ENCODE data around the gene NR2E1. TPM values are rescaled to one million over a fixed set of nuclear protein-coding genes. Genes with fewer than 3 reads are reported as not detected.

NR2E1 gene
- total RNA-seq (2014; rRNA removed; shearing (Covaris generic)): 0.39 and 0.51 TPM in 2 replicates

GRCh38 chr6:108165714-108166663, at the start of gene NR2E1:
Gene NR2E1, plus strand, starts transcription at chr6:108166022. Its CDS starts 744 bp downstream, at chr6:108166766.
- DNase-seq (ENCODE audit: low spot score): no peak

DNA sequence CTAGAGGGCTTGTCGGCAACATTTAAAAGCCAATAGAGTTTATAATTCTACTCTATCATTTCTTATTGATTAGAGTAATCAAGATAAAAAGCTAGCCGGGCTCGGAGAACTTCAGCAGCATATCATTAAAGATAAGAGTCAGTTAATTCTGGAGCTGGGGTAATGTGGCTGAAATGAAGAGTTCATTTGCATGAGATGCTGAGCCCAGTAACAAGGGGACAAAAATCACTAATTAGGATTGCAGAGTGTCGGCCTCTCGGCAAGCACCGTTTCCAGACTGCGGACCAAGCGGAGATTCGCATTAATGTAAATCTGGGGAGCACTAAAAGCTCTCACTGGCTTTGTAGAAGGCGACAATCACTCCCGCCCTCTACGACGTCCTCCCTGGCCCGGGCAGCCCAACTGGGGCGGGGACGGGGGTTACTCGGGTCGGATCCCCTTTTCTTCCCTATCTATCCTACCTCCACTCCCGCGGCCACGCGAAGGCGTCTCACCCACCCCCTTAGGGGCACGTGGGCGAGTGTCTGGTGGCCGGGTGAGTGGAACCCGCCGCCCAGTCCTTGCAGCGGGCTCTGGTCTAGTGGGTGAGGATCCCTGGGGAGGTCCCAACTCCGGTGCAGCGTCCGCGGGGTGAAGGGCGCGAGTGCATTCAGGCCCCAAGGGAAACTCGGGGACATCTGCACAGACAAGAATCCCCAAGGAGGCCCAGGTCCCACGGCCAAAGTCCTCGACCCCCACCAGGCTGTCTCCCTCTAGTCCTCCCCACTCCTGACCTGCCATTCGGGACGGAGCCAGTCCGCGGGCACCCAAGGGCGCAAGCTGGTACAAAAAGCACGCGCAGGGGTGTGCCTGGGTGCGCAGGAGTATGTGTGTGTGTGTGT, 49.0 kb upstream of the NR2E1 start:
- DNase-seq (ENCODE audit: low spot score): no peak

- DNase-seq (ENCODE audit: low spot score): no peak
Observed at GRCh38 chr6:108117427-108118358, 48.1 kb upstream of the NR2E1 start.

DNA sequence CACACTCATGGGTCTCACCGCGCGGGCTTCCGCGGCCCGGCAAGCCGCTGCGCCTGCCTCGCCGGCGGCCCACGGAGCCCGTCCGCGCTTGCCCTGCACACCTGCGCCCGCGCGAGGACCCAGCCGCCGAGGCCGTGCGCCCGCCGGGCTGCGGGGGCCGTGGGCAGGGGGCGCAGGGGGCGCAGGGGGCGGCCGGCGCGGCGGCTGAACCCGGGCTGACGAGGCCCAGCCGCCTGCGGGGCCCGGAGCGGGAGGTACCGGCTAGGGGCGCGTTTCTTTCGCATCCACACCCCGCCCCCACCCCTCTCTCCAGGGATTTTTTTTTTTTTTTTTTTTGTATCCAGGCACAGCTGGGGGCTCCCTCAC, 47.5 kb upstream of the NR2E1 start:
- no peak for DNase-seq (ENCODE audit: low spot score)

GRCh38 chr6:108118810-108119768, 46.7 kb upstream of the NR2E1 start:
- no peak for DNase-seq (ENCODE audit: low spot score)

GRCh38 chr6:108119769-108120141, 46.1 kb upstream of the NR2E1 start:
- DNase-seq (ENCODE audit: low spot score): no peak

DNA sequence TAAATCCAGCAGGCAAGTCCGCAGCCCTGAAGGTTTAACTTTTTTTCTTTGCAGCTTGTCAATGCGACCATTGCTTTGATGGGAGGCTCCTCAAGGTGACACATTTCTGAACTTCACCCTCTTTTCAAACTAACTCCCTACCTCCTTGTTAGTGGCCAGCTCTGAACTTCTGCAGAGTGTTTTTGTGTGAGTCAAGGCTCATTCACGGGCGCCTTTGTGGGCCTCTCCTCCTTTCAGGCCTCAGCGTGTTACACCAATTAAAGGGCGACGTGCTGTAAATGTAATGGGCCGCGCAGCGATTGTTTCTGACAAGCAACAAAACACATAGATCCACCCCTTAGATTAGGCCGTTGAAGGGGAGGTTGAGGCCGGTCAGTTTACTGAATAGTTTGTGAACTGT, 45.5 kb upstream of the NR2E1 start:
- DNase-seq (ENCODE audit: low spot score): no peak

DNA sequence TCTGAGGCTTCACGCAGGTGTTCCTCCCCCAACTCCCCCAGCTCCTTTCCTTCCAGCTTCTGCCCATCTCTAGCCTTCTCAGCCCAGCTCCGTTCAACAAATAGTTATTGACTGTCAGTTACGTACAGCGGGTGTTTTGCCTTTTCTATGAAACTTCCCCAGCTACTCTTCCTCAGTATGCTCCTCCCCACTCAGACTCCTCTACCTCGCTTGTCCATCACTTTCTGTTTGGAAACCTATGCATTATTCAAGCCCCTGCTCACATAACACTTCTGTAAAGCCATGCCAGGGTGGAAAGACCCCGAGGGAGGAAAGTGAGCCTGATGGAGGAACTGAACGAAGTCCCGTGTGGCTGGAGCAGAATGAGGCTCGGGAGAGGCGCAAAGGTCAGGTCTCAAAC, 44.2 kb upstream of the NR2E1 start:
- DNase-seq (ENCODE audit: low spot score): no peak

DNA sequence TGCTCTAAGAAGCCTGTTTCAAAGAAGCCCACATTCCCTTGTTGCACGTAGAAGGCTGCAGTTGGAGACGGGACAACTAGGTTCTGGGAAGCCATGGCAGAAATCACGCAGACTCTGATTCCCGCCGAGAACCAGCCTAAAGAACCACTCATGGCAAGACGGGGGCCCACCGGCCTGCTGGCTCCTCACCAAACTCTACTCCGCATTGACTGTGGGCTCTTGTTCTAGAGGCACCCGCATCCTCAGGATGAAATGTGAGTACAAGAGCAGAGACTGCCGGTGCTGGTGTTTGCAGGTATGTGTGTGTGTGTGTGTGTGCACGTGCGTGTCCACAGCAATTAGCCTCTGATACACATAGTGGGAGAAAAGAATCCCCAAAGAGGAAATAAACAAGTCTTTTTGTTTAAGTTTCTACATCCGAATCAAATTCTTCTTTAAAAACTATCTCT, 42.3 kb upstream of the NR2E1 start:
- no peak for DNase-seq (ENCODE audit: low spot score)

GRCh38 chr6:108123946-108124345, 41.9 kb upstream of the NR2E1 start:
- DNase-seq (ENCODE audit: low spot score): no peak

GRCh38 chr6:108127056-108127455, 38.8 kb upstream of the NR2E1 start:
- no peak for DNase-seq (ENCODE audit: low spot score)

DNA sequence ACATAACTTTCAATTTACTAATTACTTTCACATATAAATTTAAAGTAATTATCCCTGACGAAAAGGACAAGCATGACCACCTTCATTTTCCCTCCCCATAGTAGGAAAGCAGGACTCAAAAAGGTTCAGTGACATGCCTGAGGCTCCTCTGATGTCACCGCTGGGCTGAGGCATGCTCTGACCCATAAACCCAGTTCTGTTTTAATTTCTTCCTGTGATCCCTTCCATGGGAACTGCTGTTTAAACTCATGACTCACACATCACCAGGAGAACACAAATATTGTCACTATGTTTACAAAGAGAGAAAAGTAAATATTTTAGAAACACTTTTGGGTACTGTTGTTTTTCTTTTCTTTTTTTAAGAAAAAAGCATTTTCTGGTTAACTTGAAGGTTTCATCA, 38.0 kb upstream of the NR2E1 start:
- peak; percentile 48 for DNase-seq (ENCODE audit: low spot score)

GRCh38 chr6:108130262-108130661, 35.6 kb upstream of the NR2E1 start:
- DNase-seq (ENCODE audit: low spot score): no peak

GRCh38 chr6:108132863-108133262, 33.0 kb upstream of the NR2E1 start:
- no peak for DNase-seq (ENCODE audit: low spot score)

DNA sequence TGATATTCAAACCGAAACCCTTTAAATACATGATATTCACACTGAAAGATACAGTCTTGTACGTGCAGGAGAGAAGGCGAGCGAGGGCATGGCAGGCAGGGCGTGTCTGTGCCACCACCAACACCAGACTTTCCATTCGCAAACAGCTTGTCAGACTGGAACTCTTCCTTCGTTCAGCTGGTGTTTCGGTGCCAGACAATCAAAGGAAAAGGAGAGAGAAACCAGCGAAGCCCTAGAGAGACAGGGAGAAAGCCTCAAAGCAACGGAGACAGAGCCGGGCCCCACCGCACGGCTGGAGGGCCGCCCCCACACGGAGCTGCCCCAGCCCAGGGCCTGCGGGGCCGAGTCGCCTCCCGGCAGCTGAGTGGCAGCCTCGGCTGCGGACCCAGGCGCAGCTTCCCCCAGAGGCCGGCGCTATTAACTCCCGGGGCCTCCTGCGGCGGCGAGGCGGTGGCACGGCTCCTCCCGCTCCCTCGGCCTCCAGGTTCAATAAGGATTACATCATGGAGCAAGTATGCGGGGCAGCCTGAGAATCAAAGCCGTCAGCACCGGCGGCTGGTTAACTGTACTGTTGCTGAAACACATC, 32.1 kb upstream of the NR2E1 start:
- DNase-seq (ENCODE audit: low spot score): peak; percentile 73

GRCh38 chr6:108134213-108134970, 31.4 kb upstream of the NR2E1 start:
- no peak for DNase-seq (ENCODE audit: low spot score)

DNA sequence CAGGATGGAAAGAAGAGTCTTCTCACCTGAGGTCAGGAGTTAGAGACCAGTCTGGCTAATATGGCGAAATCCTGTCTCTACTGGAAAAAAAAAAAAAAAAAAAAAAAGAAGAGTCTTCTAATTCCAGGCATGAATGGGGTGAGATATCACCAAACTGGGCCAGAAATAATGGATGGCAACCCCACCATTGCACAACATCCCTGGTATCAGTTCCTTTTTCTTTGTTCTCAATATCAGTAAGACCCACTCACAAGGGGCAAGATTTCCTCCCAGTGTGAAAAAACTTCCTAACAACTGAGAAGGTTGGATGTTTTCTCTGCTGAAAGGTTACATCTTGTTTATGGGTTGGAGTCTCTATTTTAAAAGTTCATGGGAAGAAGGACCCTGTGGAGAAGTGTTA, 23.6 kb upstream of the NR2E1 start:
- DNase-seq (ENCODE audit: low spot score): no peak

GRCh38 chr6:108145639-108146038, 20.2 kb upstream of the NR2E1 start:
- no peak for DNase-seq (ENCODE audit: low spot score)

GRCh38 chr6:108152446-108152845, 13.4 kb upstream of the NR2E1 start:
- DNase-seq (ENCODE audit: low spot score): no peak
